Measurements from ENCODE around the gene ATP4B. TPM values are rescaled to one million over a fixed set of nuclear protein-coding genes. Genes with fewer than 3 reads are reported as not detected.

Gene ATP4B
- total RNA-seq, 2 experiments from 2014 or later, result not detected

DNA sequence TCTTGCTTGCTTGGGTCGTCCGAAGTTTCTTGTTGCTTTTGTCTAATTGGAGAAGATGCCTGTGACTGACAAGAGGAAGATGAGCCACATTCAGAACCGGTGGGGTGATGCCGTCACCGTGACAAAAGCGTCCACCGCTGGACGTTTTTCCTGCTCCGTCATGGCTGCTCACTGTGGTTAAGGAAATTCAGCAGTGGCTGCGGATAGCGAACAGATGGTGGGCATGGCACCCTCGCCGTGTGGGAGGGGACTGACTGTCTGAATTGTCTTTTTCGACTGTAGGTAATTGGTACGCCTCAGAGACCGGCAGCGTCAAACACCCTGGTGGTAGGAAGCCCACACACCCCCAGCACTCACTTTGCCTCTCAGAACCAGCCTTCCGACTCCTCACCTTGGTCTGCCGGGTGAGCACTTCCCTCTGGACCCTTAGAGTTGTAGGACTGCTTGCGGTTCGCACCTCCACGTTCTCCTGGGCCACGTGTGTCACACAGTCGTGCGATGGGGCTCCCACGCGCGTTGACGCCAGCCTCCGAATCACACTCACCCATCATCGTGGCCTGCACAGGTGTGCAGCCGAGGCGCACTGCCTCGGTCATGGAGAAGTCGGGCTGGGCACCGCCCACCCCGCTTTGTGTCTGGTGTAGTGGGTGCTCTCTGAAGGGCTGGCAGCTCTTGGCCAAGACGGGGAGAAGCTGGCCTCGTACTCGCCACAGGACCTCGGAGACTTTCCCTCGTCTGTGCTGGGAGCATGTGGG is 26.5 kb downstream of the ATP4B start:
- Histone ChIP-seq H3K36me3 (ENCODE audit: insufficient read depth, low read length) (peaks cover 76% of the 10 kb centered on the region), H3K79me2 (ENCODE audit: insufficient read depth, low read depth, low read length) (no peaks in the 10 kb centered on the region; the same call in 1 of the 2 replicates), H3K4me3 (ENCODE audit: low read depth, low read length, poor library complexity, severe bottlenecking) (no peak overlapping the region), H3K4me2 (ENCODE audit: low read length) (no peak overlapping the region), H4K20me1 (ENCODE audit: insufficient read depth, low read length) (no peaks in the 10 kb centered on the region; the same call in 1 of the 2 replicates), H3K27ac (ENCODE audit: low read depth, low read length, poor library complexity, severe bottlenecking) (no peak overlapping the region), H3K9me3 (ENCODE audit: low read length) (no peaks in the 10 kb centered on the region), H3K9me2 (ENCODE audit: insufficient read depth, low read length) (no peaks in the 10 kb centered on the region), H3K4me1 (ENCODE audit: insufficient read depth, low read length, poor library complexity, severe bottlenecking) (no peaks in the 10 kb centered on the region), H2AFZ (ENCODE audit: low read length) (no peak overlapping the region)
- TF ChIP-seq, protein P1, sequence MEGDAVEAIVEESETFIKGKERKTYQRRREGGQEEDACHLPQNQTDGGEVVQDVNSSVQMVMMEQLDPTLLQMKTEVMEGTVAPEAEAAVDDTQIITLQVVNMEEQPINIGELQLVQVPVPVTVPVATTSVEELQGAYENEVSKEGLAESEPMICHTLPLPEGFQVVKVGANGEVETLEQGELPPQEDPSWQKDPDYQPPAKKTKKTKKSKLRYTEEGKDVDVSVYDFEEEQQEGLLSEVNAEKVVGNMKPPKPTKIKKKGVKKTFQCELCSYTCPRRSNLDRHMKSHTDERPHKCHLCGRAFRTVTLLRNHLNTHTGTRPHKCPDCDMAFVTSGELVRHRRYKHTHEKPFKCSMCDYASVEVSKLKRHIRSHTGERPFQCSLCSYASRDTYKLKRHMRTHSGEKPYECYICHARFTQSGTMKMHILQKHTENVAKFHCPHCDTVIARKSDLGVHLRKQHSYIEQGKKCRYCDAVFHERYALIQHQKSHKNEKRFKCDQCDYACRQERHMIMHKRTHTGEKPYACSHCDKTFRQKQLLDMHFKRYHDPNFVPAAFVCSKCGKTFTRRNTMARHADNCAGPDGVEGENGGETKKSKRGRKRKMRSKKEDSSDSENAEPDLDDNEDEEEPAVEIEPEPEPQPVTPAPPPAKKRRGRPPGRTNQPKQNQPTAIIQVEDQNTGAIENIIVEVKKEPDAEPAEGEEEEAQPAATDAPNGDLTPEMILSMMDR (conservative IDR thresholded peaks at IDR 0.05; ENCODE audit: low read length), result no peak
- TF ChIP-seq EZH2phosphoT487 (IDR thresholded peaks at IDR 0.05; ENCODE audit: borderline replicate concordance, low read depth, low read length), result no peak
- intact Hi-C loops (cut with micrococcal nuclease; ENCODE audit: unreplicated experiment), result no loop called here
- CTCF ChIA-PET (ENCODE audit: unreplicated experiment), result no interaction called here
- DNase-seq (ENCODE audit: low spot score), result no peak
- no TSS peak for BruUV-seq (replicated peaks)
- POLR2A ChIA-PET, result interaction anchor here (0.6 kb wide), 1 partner anchor 681 kb away, joined by 4 read pairs; no protein-coding TSS in a partner anchor

DNA sequence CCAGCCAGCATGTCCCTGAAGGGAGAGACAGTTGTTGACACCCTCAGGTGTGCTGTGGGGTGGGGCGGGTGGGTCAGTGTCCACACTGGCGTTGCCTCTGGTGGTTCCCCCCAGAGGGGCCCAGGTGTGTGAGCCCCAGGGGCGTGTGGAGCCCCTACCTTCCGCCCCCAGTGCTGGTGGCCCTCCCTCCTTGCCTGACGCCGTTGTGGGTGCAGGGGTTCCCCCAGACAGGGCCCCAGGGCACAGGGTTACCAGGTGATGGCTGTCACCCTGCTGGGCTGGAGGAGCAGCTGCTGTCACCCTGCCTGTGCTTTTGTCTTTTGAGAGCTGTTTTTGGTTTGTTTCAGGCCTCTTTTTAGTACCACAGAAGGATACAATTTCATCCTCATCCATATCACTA is 27.2 kb downstream of the ATP4B start:
- POLR2A ChIA-PET, result no interaction called here
- intact Hi-C loops (cut with micrococcal nuclease; ENCODE audit: unreplicated experiment), result no loop called here
- peaks cover 75% of the 10 kb centered on the region for H3K36me3 ChIP-seq (ENCODE audit: insufficient read depth, low read length)
- BruUV-seq (replicated peaks), result no TSS peak
- no peak overlapping the region for H3K27ac ChIP-seq (ENCODE audit: low read depth, low read length, poor library complexity, severe bottlenecking)
- H2AFZ ChIP-seq (ENCODE audit: low read length), result no peak overlapping the region
- CTCF ChIA-PET (ENCODE audit: unreplicated experiment), result no interaction called here
- no peak overlapping the region for H3K4me2 ChIP-seq (ENCODE audit: low read length)
- no peaks in the 10 kb centered on the region; the same call in 1 of the 2 replicates for H4K20me1 ChIP-seq (ENCODE audit: insufficient read depth, low read length)
- H3K79me2 ChIP-seq (ENCODE audit: insufficient read depth, low read depth, low read length), result no peaks in the 10 kb centered on the region; the same call in 1 of the 2 replicates
- TF ChIP-seq EZH2phosphoT487 (IDR thresholded peaks at IDR 0.05; ENCODE audit: borderline replicate concordance, low read depth, low read length), result no peak
- TF ChIP-seq, protein P1 (conservative IDR thresholded peaks at IDR 0.05; ENCODE audit: low read length), result no peak
- H3K9me3 ChIP-seq (ENCODE audit: low read length), result no peaks in the 10 kb centered on the region
- no peaks in the 10 kb centered on the region for H3K9me2 ChIP-seq (ENCODE audit: insufficient read depth, low read length)
- no peaks in the 10 kb centered on the region for H3K4me1 ChIP-seq (ENCODE audit: insufficient read depth, low read length, poor library complexity, severe bottlenecking)
- H3K4me3 ChIP-seq (ENCODE audit: low read depth, low read length, poor library complexity, severe bottlenecking), result no peak overlapping the region
- no peak for DNase-seq (ENCODE audit: low spot score)

DNA sequence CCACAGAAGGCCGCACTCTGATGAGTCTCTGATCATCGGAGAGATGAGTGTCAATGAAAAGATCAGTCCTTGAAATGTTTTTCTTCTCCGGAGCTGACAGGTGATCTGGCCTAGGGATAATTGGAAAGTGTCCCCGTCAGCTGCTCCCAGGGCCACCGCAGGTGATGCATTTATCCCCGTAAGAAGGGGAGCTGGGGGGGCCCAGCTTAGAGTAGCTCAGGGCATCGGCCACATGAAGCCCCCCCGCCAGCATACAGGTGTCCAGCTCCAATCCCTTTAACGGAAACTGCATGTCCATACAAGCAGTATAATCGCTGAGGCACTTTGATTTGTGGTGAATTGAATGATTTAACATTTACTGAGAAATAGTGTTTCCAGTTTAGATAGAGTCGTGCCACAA is 27.7 kb downstream of the ATP4B start:
- Histone ChIP-seq H4K20me1 (ENCODE audit: insufficient read depth, low read length) (no peaks in the 10 kb centered on the region; the same call in 1 of the 2 replicates), H3K27ac (ENCODE audit: low read depth, low read length, poor library complexity, severe bottlenecking) (no peak overlapping the region), H3K4me2 (ENCODE audit: low read length) (no peak overlapping the region), H3K36me3 (ENCODE audit: insufficient read depth, low read length) (peaks cover 70% of the 10 kb centered on the region), H3K79me2 (ENCODE audit: insufficient read depth, low read depth, low read length) (no peaks in the 10 kb centered on the region; the same call in 1 of the 2 replicates), H2AFZ (ENCODE audit: low read length) (no peak overlapping the region), H3K9me2 (ENCODE audit: insufficient read depth, low read length) (no peaks in the 10 kb centered on the region), H3K4me1 (ENCODE audit: insufficient read depth, low read length, poor library complexity, severe bottlenecking) (no peaks in the 10 kb centered on the region), H3K4me3 (ENCODE audit: low read depth, low read length, poor library complexity, severe bottlenecking) (no peak overlapping the region), H3K9me3 (ENCODE audit: low read length) (no peaks in the 10 kb centered on the region)
- intact Hi-C loops (cut with micrococcal nuclease; ENCODE audit: unreplicated experiment), result no loop called here
- TF ChIP-seq, protein P1 (conservative IDR thresholded peaks at IDR 0.05; ENCODE audit: low read length), result no peak
- no peak for TF ChIP-seq EZH2phosphoT487 (IDR thresholded peaks at IDR 0.05; ENCODE audit: borderline replicate concordance, low read depth, low read length)
- DNase-seq (ENCODE audit: low spot score), result no peak
- CTCF ChIA-PET (ENCODE audit: unreplicated experiment), result no interaction called here
- POLR2A ChIA-PET, result no interaction called here
- BruUV-seq (replicated peaks), result no TSS peak
